ENCODE data around the gene FAM78B. TPM values are rescaled to one million over a fixed set of nuclear protein-coding genes. Genes with fewer than 3 reads are reported as not detected.

Gene FAM78B
- total RNA-seq, 1 experiment from 2014 or later, result 0.22 TPM

Small RNA genes lying within 50 kb of the gene (small RNA-seq; reads per million reads assigned to genes)
- 0 reads per million in 2 experiments for gene MIR921
- gene RNA5SP64, result 0 to 0.06 reads per million in 2 experiments
